CD4-positive, alpha-beta T cell treated with Interleukin-6 for 4 hours (primary cell): Measurements from ENCODE around the gene GTF2H4.

Experiments
- DNase-seq: peaks from one replicate; pipeline ENCODE4 v3.0.0-alpha.2; 2020; ENCODE audit warnings: mixed read lengths

Gene GTF2H4

DNA sequence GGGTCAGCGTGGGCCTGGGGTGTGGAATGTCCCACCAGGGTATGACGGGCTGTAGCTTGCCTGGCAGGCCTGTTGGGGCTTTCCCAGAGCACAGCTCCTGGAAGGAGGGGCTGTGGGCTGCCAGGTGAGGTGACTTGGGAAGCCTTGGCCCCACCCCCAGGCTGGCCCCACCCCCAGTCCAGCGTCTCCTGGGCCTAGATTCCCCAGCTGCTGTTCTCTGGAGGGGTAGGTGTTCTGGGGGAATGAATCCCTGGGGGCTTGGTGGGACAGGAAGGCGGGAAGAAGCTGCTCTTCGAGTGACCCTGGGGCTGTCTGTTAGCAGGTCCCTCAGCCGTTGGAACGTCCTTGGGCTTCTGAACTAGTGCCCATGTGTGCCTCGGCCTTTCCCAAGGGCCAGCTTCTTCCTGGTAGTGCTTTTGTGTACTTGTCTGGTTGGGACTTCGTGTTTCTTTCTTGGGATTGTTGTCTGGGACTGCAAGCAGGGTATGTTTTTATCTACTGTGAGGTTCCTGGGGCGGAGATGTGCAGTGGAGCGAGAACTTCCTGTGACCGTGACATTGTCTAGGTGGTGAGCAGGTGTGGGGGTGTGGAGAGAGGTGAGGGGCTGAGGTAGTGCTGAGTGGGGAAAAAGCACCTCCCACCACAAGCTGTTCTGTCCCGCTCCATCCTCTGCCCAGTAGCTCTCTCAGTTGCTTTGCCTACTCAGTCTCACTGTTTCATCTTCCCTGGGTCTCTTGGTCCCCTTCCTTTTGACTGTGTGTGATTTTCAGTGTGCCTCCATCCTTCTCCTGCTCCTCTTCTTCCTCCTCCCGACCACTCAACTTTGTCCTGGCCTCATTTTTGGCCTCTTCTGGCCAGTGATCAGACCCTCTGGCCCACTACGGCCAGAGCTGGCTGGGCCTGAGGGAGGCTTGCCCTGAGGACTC is 25.0 kb upstream of the GTF2H4 start:
- peak; percentile 41 for DNase-seq

GRCh38 chr6:30883685-30884520 is 24.1 kb upstream of the GTF2H4 start, which contains the start of gene DDR1:
TSS of gene DDR1 (plus strand) at chr6:30884519. CDS start at chr6:30888730, 4,211 bp downstream.
- DNase-seq, result peak; percentile 70

GRCh38 chr6:30884521-30885480 is 23.2 kb upstream of the GTF2H4 start:
- DNase-seq, result peak; percentile 61

- DNase-seq, result no peak
Observed at GRCh38 chr6:30885481-30885998, 22.5 kb upstream of the GTF2H4 start.

DNA sequence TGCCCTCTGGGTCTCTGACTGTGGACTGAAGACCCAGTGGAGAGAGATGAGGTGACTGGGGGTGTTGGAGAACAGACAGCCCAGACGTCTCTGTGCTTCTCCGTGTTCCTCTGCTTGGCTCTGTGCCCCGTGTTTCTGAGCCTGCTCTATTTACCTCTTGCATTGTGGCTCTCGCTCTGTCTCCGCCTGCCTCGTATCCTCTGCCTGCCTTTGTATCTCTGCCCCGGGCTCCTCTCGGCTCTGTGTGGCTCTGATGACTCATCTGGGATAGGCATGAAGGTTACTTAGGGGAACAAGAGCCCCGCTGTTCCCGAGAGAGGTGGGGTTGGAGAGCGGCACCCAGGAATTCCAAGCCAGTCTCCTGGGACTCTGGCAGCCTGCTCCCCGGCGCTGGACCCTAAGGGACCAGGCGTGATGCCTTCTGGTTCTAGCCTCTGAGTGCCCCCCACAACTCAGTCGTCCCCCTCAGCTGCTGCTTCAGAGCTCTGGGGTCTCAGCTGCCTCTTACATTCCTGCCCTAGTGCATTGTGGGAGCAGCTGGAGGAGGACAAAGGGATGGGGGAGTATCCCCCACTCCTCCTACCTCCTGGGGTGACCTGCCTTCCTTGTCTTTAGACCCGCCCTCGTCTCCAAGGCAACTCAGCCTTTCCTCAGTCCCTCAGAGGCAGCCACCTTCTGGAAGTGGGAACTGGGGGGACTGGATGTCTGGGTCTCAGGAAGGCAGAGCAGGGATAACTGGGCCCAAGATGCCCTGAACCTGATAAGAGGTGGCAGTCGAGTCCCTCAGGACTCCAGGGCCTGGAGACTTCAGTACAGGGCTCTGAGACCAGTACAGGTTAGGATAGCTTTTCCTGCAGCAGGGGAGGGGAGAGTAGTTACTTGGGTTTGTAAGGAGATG is 21.8 kb upstream of the GTF2H4 start:
- peak; percentile 67 for DNase-seq

DNA sequence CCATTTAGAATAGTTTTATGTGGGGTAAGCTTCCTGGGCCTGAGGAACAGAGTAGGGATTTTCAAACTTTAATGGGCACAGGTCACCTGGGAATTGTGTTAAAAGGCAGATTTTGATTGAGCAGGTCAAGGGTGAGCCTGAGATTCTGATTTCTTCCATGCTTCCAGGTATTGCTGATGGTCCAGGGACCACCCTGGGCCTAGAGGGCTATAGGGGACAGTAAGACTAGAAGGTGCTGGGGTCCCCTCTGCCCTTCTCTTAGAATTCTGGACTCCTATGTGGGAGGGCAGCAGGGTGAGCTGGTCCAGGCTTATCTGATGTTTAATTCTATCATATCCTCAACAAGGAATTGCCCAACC is 21.1 kb upstream of the GTF2H4 start:
- no peak for DNase-seq

DNA sequence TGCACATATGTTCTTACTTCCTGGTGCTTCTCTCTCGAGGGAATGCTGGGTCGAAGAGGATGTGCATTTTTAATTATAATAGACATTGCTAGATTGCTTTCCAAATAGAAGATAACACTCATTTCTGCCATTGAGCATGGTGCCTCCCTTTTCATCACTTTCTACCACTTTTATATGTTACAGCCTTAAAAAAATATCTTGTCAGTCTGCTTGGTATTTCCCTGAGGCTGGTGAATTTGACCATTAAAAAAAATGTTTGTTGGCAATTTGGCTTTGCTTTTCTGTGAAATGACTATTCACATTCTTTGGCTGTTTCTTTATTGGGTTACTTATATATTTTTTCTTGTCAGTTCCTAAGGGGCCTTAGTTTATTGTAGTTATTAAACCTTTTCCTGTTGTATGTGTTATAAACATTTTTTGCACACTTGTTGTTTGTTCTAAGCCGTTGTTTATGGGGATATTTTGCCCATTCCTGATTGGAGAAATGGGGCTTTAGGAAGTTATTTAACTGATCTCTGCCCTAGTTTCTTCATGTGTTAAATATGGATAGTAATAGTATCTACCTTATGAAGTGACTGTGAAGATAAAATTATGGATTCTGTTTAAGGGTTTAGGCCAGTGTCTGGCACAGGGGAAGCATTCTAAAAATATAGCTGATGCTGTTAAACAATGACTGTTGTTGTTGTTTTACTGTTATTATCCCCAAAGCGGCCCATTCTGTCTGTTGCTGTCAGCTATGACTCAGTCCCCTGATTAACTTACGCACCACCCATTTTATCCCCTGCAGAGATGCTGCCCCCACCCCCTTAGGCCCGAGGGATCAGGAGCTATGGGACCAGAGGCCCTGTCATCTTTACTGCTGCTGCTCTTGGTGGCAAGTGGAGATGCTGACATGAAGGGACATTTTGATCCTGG is 19.8 kb upstream of the GTF2H4 start:
- DNase-seq, result no peak

DNA sequence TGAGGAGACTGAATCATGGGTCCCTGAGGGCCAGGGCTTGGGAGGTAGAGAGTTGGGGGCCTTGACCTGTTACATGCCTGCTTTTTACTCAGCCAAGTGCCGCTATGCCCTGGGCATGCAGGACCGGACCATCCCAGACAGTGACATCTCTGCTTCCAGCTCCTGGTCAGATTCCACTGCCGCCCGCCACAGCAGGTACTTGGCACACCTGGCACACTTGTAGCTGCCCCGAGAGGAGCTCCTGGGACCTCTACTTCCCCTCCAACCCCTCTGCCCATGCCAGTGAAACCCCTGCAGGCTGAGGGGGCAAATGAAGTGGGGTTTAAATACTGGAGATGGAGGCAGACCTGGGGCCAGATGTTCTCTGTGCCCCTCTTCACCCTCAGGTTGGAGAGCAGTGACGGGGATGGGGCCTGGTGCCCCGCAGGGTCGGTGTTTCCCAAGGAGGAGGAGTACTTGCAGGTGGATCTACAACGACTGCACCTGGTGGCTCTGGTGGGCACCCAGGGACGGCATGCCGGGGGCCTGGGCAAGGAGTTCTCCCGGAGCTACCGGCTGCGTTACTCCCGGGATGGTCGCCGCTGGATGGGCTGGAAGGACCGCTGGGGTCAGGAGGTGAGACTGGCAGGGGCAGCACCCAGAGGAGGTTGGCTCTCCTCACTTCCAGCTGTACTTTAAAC is 19.1 kb upstream of the GTF2H4 start:
- DNase-seq, result no peak

GRCh38 chr6:30889496-30889885 is 18.5 kb upstream of the GTF2H4 start:
- no peak for DNase-seq

- DNase-seq, result no peak
Observed at GRCh38 chr6:30889921-30890645, 17.9 kb upstream of the GTF2H4 start.

DNA sequence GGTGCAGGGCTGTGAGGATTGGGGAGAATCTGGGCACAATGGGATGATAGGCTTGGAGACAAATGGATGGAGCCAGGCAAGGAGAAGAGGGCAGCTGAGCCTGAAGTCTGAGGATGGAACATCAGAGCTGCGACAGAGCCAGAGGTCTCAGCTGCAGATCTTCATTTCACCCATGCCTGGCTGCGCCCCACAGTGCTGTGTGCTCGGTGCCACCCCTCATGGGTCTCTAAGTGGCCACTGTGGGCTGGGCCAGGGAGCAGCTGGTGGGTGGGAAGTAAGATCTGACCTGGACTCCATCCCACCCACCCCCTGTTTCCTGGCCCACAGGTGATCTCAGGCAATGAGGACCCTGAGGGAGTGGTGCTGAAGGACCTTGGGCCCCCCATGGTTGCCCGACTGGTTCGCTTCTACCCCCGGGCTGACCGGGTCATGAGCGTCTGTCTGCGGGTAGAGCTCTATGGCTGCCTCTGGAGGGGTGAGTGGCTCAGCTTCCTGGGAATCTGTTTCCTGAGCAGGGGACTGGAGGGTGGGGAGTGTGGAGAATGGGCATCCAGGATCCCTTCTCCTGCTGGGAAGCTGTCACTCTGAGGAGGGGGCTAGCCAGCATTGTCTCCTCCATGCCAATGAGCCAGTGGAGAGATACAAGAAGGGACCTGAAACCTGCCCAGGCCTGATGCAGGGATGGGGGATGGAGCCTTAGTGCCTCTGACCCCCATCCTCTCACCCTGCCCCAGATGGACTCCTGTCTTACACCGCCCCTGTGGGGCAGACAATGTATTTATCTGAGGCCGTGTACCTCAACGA is 17.2 kb upstream of the GTF2H4 start:
- no peak for DNase-seq

DNA sequence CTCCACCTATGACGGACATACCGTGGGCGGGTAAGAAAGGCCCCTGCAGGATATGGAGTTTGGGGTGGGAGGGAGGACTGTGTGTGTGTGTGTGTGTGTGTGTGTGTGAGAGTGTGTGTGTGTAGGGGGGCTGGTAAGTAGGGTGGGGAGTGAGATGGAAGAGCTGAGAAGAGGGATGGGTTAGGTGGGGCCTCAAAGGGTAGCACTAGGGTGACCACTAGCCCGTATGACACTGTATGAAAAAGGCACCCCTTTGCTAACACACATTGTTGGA is 16.6 kb upstream of the GTF2H4 start:
- no peak for DNase-seq

DNA sequence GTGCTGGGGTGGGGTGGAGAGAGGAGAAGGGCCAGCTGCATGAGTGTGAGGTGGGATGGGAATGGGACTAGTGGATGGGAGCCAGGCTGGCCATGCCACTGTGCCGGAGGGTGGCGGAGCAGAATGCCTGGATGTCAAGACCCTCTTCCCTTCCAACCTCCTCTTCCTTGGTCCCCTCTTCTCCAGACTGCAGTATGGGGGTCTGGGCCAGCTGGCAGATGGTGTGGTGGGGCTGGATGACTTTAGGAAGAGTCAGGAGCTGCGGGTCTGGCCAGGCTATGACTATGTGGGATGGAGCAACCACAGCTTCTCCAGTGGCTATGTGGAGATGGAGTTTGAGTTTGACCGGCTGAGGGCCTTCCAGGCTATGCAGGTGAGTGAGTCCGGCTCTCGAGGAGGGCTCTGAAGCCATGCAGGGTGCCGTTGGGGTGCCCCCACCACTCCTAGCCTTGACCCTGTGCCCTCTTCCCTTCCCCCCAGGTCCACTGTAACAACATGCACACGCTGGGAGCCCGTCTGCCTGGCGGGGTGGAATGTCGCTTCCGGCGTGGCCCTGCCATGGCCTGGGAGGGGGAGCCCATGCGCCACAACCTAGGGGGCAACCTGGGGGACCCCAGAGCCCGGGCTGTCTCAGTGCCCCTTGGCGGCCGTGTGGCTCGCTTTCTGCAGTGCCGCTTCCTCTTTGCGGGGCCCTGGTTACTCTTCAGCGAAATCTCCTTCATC is 16.0 kb upstream of the GTF2H4 start:
- no peak for DNase-seq

DNA sequence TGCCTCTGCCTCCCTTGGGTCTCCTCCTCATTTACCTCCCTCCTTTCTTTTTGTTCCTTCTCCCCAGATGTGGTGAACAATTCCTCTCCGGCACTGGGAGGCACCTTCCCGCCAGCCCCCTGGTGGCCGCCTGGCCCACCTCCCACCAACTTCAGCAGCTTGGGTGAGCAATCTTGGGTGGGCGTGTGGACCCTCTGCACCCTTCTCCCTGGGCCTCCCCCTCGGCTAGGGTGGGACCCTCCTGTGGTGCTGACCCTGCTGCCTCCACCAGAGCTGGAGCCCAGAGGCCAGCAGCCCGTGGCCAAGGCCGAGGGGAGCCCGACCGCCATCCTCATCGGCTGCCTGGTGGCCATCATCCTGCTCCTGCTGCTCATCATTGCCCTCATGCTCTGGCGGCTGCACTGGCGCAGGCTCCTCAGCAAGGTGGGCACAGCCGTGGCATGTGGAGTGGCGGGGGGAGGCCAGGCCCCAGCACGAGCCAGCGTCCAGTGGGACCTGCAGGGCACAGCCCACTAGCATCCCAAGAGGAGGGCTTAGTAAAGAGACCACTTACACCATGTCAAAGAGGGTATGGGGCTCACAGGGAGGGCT is 14.9 kb upstream of the GTF2H4 start:
- no peak for DNase-seq

GRCh38 chr6:30893666-30894065 is 14.3 kb upstream of the GTF2H4 start:
- DNase-seq, result no peak

- DNase-seq, result no peak
Observed at GRCh38 chr6:30894381-30894780, 13.6 kb upstream of the GTF2H4 start.

- DNase-seq, result no peak
Observed at GRCh38 chr6:30894935-30895334, 13.1 kb upstream of the GTF2H4 start.
